NCI-H69 (cell line): Measurements from ENCODE around the gene SHC2.
A peak's percentile ranks its signal among the peaks of the same experiment; 100 is the strongest.
"Not testable (repeated sequence)": the region's sequence is repeated elsewhere in the genome, so short reads cannot be mapped to it uniquely, and the experiment has no call there.

Experiments
- DNase-seq: peaks from one replicate; lab custom pipeline; 2025; lab: John Stamatoyannopoulos, UW

The SHC2 gene

DNA sequence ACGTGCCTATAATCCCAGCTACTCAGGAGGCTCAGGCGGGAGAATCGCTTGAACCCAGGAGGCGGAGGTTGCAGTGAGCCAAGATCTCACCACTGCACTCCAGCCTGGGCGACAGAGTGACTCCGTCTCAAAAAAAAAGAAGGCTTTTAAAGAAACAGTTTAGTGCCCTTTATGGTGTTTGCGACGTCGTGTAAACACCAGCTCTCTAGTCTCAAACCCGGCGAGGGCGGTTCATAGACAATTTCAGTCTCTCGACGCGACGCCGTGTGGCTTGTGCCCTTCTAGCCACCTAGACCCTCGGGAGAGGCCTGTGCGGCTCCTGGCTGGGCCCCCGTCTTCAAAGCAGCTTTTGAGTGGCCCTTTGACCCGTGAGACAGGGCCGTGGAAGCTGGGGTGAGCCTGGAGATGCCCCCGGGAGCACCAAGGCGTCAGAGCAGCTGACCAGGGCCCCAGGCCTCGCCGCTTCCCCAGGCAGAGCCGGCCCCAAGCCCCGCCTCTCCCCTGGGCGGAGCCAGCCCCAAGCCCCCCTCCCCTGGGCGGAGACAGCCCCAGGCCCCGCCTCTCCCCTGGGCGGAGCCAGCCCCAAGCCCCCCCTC, 30.4 kb upstream of the SHC2 start:
- DNase-seq, result no peak

DNA sequence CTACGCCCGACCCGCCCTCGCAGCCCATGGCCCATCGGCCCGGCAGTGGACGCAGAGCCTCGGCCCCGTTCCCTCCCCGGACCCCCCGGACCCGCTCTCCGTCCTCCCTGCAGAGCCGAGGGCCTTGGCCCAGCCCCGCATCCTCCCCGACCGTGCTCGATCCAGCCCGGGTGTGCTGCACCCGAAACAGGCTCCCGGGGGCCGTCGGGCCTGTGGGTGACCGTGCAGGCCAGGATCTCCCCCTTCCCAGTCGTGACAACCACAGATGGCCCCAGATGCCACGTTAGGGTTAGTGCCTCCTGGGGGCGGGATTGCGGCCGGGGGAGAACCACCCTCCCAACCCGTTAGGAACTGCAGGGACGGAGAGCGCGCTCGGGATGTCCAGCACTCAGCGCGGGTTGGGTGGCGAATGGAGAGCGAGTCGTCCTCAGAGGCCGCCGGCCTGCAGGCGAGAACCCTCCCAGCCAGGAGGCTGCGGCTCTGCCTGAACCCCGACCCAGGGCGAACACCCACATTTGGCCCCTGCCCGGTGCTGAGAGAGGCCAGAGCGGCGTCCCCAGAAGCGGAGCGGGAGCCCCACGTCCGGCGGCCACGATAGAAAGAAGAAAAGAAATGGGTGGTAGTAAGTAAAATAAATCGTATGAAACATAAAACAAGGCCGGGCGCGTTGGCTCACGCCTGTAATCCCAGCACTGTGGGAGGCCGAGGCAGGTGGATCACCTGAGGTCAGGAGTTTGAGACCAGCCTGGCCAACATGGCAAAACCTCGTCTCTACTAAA, 28.8 kb upstream of the SHC2 start:
- DNase-seq, result peak; percentile 48

DNA sequence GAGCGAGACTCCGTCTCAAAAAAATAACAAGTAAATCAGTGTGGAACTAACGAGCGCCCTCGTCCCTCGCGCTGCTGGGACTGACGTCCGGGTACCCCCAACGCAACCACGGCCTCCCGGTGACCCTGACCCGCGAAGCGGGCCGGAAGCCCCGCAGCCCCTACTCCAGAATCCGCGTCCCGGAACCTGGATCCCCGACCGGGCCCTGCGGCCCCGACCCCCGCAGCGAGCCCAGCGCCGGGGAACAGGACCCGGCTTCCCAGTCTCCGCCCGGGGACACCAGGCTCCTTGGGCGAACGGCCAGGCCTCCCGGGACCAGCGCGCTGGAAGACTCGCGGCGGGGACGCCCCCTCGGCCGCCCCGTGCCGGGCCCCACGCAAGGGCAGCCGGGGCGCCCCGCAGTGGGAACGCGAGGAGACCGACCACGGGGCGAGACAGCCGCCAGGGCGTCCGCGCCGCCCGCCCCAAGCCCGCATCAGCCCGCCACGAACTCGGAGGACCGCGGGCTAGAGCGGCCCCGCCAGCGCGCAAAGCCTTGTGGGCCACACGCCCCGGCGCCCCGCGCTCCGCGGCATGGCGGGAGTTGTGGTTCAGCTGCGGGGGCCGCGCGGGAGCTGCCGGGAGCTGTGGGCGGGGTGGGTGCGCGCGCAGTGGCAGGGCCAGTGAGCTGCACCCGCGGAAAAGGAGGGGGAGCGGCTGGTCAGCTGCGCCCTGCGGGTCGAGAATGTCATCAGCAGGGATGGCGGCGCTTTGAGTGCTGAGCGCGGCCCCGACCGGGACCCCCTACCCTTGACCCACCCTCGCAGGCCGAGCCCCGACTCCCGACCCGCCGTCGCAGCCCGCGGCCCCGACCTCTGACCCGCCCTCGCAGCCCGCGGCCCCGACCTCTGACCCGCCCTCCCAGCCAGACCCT, 27.9 kb upstream of the SHC2 start:
- DNase-seq, result peak; percentile 98

DNA sequence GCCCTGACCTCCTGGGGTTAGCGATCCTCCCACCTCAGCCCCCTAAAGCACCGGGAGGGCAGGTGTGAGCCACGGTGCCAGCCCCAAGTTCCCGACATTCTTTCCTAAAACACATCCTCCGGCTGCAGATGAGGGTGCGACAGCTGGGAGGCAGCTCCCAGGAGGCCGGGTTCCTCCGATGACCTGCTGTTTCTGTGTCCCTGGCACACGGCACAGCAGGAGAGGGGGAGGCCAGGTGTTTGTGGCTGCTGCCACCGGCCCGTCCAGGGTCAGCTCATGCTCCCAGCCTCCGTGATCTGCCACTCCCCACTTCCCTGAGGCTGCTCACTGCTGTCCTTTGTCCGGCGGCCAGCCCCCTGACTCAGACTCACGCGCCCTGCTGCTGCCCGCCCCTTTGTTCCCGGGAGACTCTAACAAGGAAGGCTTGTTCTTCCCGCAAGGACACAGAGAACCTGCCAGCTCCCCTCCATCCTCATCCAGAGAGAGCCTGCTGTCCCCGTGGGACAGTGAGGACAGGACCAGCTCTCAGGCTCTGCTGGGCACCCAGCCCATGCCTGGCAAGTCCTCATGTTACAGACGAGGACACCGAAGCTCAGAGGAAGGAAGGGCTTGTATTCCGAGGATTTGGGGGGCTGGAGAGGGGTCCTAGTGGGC, 24.9 kb upstream of the SHC2 start:
- peak; percentile 89 for DNase-seq

DNA sequence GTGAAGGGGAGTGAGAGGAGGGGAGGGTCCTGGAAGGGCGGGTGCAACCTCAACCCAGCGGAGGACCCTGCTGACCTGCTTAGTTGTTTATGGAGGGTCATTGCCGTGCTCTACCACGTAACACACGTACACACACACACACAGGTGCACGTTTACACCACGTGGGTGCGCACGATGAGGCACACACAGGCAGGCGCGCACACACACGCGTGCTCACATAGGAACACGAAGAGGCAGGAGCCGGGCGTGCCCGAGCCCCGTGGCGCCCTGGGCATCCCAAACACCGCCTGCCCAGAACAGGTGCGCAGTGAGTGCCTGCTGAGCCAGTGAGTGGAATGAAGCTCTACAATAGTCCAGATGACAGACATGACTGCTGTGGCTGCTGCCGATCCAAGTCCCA, 24.2 kb upstream of the SHC2 start:
- peak; percentile 81 for DNase-seq

DNA sequence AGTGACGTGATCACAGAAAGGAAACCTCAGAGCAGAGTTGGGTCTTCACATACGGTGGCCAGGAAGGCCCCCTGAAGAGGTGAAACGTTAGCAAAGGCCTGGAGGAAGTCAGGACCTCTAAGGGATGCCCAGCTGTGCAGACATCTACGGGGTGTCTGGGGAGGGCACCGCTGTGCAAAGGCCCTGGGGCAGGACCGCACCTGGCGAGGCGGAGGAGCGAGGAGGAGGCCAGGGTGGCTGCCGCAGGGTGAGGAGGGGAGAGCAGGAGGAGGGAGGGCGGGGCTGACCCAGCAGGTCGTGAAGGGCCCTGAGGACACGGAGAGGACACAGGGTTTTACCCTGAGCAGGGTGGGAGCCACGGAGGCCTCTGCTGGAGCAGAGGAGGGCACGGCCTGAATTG, 23.7 kb upstream of the SHC2 start:
- DNase-seq, result no peak

DNA sequence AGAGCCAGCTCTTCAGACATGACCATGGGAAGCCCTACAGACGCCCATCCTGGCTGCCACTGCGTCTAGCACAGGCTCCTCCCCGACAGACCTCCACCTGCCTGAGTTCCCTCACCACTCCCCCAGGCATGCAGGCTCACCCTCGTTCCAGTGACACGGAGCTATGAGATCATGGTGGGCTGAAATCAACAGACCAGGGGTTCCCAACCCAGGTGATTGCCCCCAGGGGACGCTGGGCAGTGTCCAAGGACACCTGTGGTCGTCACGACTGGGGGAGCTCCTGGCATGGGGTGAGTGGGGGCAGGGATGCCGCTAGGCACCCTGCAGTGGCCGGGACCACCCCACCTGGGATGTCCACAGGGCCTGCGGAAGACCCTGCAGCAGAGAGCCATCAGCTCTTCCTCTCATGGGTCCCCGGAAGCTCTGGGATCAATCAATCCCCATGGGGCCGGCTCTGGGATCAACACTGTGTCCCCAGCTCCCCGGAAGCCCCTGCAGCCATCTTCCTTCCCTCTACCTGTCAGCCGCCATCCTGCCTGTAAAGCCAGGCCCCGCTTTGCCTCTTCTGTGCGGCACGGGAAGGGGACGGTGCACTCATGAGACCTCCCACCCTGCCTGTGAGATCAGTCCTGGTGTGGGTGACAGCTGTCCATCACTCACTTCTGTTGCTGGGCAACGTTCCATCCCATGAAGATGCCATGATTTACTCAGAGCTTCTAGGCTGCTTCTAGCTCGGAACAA, 22.7 kb upstream of the SHC2 start:
- DNase-seq, result peak; percentile 30

DNA sequence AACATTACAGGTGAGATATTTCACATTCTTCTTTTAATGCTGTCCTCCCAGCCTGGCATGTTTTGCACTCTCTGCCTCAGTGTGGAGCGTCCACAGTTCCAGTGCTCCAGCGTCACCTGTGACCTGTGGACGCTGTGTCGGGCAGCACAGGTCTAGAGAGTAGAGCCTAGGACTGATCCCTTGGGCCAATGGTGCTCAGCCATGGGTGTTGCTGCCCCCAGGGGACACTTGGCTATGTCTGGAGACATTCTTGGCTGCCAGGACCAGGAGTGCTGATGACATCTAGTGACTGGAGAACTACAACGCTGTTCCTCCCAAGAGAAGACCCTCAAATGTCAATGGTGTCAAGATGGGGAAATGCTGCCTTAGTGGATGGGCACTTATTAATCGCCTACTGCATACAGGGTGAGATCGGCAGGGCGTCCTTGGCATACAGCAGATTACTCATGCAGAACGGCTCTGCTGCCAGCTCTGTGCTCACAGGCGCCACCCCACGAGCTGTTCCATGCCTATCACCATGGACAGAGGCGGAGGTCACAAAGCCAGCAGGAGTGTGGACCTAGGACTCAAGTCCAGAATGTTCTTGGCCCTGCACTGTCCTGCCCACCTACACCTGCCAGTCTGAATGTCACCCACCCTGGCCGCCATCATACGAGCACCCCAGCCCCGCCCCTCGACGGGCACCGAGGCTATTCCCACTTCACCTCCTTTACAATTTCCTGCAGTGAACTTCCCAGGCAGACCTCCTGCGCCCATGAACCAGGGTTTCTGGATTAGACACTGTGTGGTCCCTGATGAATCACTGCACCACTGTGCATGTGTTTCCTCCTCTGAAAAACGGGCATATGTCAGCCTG, 21.6 kb upstream of the SHC2 start:
- no peak for DNase-seq

DNA sequence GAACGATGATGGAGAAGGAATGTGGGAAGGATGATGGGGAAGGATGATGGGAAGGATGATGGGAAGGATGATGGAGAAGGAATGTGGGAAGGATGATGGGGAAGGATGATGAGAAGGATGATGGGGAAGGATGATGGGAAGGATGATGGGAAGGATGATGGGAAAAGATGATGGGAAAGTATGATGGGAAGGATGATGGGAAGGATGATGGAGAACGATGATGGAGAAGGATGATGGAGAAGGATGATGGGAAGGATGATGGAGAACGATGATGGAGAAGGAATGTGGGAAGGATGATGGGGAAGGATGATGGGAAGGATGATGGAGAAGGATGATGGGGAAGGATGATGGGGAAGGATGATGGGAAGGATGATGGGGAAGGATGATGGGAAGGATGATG, 20.3 kb upstream of the SHC2 start:
- not testable (repeated sequence) for DNase-seq

DNA sequence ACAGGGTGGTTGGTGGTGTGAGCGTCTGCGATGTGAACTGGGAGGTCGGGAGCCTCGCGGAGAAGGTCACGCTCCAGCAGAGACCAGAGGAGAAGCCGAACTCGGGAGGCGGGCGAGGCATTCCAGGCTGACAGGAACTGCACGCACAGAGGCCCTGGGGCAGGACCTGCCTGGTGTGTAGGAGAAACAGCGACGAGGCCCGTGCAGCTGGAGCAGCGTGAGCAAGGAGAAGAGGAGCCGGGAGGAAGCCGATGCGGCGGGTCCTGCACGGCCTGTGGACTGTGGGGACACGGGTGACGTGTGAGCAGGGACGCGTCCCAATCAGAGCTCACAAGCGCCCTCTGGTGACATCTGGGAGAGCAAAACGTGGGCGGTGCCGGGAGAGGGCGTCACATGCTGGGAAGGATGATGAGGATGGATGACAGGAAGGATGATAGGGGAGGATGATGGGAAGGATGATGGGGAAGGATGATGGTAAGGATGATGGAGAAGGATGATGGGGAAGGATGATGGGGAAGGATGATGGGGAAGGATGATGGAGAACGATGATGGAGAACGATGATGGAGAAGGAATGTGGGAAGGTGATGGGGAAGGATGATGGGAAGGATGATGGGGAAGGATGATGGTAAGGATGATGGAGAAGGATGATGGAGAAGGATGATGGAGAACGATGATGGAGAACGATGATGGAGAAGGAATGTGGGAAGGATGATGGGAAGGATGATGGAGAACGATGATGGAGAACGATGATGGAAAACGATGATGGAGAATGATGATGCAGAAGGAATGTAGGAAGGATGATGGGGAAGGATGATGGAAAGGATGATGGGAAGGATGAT, 19.4 kb upstream of the SHC2 start:
- DNase-seq, result peak; percentile 54

DNA sequence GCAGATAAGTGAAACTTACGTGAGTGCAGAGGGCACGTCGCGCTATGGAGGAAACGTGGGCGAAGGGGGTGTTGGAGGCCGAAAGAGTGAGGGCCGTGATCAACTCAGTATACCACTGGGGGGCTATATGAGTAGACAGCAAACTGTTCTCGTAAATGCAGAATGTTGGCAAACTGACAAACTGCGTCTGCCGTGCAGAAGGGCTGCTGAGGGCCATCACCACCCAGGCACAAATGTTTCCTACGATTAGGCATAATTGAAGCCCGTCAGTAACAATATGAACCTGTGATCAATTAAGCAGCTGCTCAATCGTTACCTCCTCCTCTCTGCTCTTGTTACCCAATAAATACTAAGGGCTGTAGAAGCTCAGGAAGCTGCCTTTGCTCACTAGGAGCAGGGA, 18.1 kb upstream of the SHC2 start:
- DNase-seq, result no peak

DNA sequence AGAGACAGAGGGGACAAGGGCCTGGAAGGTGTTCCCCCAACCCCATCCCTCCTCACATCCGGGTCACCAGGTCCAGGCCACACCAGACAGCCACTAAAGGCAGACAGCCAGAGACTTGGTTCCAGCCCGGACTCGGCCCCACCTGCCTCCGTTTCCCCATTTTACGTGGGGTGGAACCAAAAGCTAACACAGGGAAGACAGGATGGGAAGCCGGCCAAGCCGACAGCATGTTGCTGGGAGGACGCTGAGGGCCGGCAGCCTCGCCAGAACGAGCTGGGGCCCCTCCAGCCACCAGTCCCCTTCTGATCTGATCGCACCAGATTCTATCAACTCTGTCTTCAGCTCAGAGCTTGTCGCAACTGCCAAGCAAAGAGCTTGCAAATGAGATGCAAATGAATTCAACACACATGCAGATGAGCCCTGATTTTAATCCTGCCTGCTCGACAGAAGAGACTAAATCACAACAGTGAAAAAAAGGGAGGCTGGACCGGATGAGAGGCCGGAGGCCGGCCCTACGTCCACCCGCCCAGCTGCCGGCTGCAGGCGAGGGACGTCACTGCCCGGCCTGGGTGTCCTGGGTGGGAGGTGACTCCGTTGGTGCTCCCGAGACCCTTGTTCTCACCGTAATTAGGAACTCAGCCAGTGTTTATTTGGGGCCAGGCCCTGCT, 17.5 kb upstream of the SHC2 start:
- DNase-seq, result no peak

DNA sequence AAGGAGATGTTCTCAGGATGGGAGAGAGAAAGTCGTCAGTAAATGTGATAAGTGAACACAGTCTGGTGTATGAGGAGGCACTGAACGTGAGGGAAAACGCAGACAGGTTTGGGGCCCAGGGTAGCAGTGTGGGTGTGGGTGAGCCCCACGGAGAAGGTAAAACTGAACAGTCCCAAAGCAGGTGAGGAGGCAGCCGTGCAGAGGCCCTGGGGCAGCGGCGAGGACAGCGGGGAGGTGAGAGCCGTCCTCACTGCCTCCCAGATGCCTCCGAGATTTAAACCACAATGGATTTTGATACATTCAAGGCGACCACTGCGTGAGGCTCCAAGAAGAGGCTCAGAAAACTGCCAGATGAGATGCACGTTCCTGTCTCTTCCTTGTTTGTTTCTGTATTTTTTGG, 14.5 kb upstream of the SHC2 start:
- no peak for DNase-seq

DNA sequence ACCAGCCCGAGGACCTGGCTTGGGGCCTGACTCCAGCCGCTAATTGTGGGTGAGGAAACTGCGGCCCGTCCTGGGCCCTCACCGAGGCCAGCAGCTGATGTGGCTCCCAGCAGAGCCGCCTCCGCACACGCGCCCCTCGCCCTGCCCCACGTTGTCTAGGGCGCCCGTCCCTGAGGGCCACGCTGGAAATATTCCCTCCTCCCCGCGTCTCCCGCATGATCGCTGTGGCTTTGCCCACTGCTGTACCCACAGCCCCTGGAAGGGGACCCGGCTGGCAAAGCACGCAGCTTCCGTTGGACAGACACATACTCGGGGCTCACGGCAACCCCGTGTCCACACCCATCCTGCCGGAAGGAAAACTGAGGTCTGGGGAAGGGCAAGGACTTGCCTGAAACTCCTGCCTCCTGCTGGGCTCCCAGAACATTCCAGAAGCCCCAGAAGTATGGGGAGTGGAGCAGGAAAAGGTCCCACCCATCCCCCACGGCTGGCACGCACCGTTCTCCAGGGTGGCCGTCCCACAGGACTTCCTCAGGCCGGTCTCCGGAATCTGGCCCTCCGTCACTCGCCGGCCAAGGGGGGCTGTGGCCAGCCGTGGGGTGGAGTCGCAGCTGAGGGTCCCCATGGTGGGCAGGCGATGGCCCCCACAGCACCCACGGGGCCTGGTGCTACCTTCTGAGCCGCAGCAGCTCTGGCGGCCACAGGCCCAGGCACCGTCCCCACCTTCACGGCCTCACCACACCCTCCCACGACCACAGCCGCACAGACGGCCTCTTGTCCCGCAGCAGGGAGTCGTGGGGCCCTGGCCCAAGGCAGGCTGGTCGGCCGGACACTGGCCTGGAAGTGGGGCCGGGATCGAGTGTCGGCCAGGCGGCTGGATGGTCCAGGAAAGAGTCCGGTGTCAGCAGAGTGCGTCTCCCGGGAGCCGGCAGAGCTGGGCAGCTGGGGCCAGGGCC, 13.6 kb upstream of the SHC2 start:
- DNase-seq, result no peak

DNA sequence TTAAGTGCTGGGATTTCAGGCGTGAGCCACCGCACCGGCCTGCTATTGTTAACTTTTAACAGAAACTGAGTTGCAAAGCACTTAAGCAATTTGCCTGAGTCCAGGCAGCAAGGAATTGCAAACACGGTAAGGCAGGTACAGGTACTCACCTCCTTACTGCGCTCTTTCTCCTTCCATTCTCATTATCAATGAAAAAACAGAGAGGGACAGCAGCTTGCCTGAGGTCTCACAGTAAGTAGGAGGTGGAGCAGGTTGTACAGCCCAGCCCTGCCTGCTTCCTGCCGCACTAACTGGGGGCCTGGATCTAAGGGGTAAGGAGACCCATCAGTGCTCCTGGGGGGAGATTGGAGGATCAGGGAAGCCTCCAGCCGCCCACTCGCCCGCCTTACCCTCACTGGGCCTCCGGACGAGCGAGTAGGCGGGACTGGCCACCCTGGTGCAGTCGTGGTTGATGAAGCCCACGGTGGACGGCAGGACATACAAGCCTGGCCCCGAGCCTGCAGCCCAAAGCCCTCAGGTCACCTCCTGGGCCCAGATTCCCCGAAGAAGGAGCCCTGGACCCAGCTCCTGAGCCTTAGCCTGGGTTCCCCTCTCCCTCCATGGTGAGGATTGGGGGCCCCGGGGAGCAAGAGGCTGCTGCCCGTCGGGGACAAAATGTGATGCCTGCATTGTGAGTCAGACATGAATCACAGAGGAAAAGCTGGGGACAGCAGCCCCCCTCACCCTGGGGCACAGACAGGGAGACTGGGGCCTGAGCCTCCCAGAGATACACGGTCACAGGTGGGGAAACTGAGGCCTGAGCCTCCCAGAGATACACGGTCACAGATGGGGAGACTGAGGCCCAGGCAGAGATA, 11.4 kb upstream of the SHC2 start:
- no peak for DNase-seq

DNA sequence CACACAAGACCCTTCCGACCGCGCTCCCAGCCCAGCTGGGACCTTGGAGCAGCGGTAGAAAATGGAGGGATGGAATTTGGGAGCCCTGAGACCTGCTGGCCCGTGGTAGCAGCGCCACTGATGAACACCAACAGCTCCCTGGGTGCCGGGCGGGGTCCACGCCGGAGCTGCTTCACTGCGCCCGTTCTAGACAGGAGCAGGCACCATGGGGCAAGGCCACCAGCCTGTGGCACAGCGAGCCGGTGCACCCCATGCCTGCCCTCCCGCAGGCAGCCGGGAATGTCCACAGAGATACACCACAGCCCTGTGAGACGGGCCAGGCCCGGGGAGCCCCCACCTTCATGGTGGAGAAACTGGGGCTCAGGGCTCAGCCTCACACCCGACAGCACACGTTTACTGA, 9.9 kb upstream of the SHC2 start:
- no peak for DNase-seq

DNA sequence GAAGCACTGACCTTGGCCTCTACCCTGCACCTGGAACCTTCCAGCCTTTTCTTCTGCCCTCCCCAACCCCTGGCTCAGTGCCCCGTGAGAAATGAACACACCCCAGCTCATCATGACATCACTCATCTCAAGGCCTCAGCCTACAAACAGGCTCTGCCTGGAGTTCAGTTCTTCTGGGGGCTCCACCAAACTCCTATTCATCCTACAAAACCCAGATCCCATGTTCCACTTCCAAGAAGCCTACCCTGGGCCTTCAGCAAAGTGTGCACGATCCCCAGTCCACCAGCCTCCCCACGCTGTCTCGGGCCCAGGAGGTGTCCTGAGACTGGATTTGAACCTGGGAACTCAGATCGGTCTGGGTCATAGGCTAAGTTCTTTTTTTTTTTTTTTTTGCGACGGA, 9.0 kb upstream of the SHC2 start:
- no peak for DNase-seq
